ENCODE data around the gene DDR2. TPM values are rescaled to one million over a fixed set of nuclear protein-coding genes. Genes with fewer than 3 reads are reported as not detected.

Gene DDR2
- total and polyA plus RNA-seq, 2 of the 4 experiments (the other 2 are of a cell fraction), result 66.1 to 245 TPM

- Histone ChIP-seq H2BK20ac (ENCODE audit: low read depth, low read length) (no peak overlapping the region), H2BK5ac (ENCODE audit: low read depth, low read length, poor library complexity, severe bottlenecking) (no peak overlapping the region), H4K91ac (ENCODE audit: insufficient read depth, low read depth, low read length) (no peak overlapping the region), H3K27ac (ENCODE audit: insufficient read depth, low read length) (no peak overlapping the region), H3K9me1 (ENCODE audit: insufficient read depth, low read length) (peaks cover 36% of the 10 kb centered on the region), H3K56ac (ENCODE audit: extremely low read depth, insufficient read depth, low read length) (no peak overlapping the region), H4K5ac (ENCODE audit: low read depth, low read length) (no peak overlapping the region), H3K27me3 (ENCODE audit: control insufficient read depth, insufficient read depth, low read length) (no peaks in the 10 kb centered on the region), H3K9me3 (ENCODE audit: control insufficient read depth, insufficient read depth, low read length) (no peaks in the 10 kb centered on the region), H2AFZ (replicated peaks; ENCODE audit: low read length, poor library complexity) (no peak overlapping the region), H3K14ac (replicated peaks; ENCODE audit: low read depth, low read length) (no peak overlapping the region), H3K9ac (ENCODE audit: low read depth, low read length) (no peak overlapping the region), H4K20me1 (ENCODE audit: insufficient read depth, low read length) (peaks cover 70% of the 10 kb centered on the region), H3K79me1 (ENCODE audit: low read depth in 1 of 2, low read length in 2 of 2) (peaks cover 46 to 76% of the 10 kb centered on the region in 2 experiments), H3K4me1 (ENCODE audit: control insufficient read depth, insufficient read depth, low read length) (peaks cover 15% of the 10 kb centered on the region), H2BK120ac (ENCODE audit: low read depth, low read length) (no peak overlapping the region), H3K18ac (ENCODE audit: low read depth, low read length) (no peak overlapping the region), H2BK15ac (ENCODE audit: low read depth, low read length) (no peak overlapping the region), H3K36me3 (ENCODE audit: control insufficient read depth, insufficient read depth, low read length) (peaks cover 12% of the 10 kb centered on the region; the same call in 1 of the 2 replicates), H3K4me3 (ENCODE audit: insufficient read depth, low read depth, low read length) (no peak overlapping the region), H3K4me2 (ENCODE audit: low read depth, low read length) (no peak overlapping the region), H3K4ac (ENCODE audit: low read depth, low read length) (no peak overlapping the region), H2AK9ac (replicated peaks; ENCODE audit: low read depth, low read length, poor library complexity) (no peak overlapping the region), H3K23ac (ENCODE audit: low read depth, low read length) (no peak overlapping the region; the same call in 1 of the 2 replicates), H2AK5ac (ENCODE audit: low read depth, low read length) (no peak overlapping the region), H4K8ac (ENCODE audit: low read depth in 2 of 2, low read length in 2 of 2) (no peak overlapping the region)
- DNase-seq (no peak), ATAC-seq (ENCODE audit: low read depth) (no peak)
- dilution Hi-C loops (cut with HindIII; ENCODE audit: low sequenced_read_pairs, unreplicated experiment) (no loop called here), intact Hi-C loops (cut with micrococcal nuclease) (no loop called here), in situ Hi-C loops (cut with MboI; ENCODE audit: low sequenced_read_pairs) (no loop called here)
- no peak for TF ChIP-seq CTCF (conservative IDR thresholded peaks at IDR 0.05; ENCODE audit: low read depth, low read length)
- TF ChIP-seq CEBPB (IDR thresholded peaks at IDR 0.05; ENCODE audit: low read depth, low read length), result no peak
- TF ChIP-seq ELK1 (IDR thresholded peaks at IDR 0.05; ENCODE audit: borderline replicate concordance, low read depth, low read length), result no peak
- no peak for TF ChIP-seq RFX5 (IDR thresholded peaks at IDR 0.05; ENCODE audit: low read depth, low read length)
- TF ChIP-seq POLR2A (IDR thresholded peaks at IDR 0.05; ENCODE audit: low read depth, low read length), result no peak
- TF ChIP-seq CHD1 (IDR thresholded peaks at IDR 0.05; ENCODE audit: low read depth, low read length), result no peak
- TF ChIP-seq MAFK (IDR thresholded peaks at IDR 0.05; ENCODE audit: low read depth, low read length), result no peak
- no peak for TF ChIP-seq MAZ (IDR thresholded peaks at IDR 0.05; ENCODE audit: borderline replicate concordance, low read depth, low read length)
- no peak for TF ChIP-seq USF2 (IDR thresholded peaks at IDR 0.05; ENCODE audit: low read depth, low read length)
- no peak for TF ChIP-seq NFE2L2 (IDR thresholded peaks at IDR 0.05; ENCODE audit: low read depth, low read length)
- no peak for TF ChIP-seq RAD21 (IDR thresholded peaks at IDR 0.05; ENCODE audit: low read length)
- no peak for TF ChIP-seq MXI1 (IDR thresholded peaks at IDR 0.05; ENCODE audit: borderline replicate concordance, low read depth, low read length)
- no peak for TF ChIP-seq RCOR1 (IDR thresholded peaks at IDR 0.05; ENCODE audit: insufficient replicate concordance, low read length)
- TF ChIP-seq BHLHE40 (IDR thresholded peaks at IDR 0.05; ENCODE audit: low read depth, low read length), result no peak
- TF ChIP-seq SMC3 (IDR thresholded peaks at IDR 0.05; ENCODE audit: low read depth, low read length), result no peak
- TF ChIP-seq FOS (IDR thresholded peaks at IDR 0.05; ENCODE audit: low read depth, low read length), result no peak
- no CpG with 5 or more reads among the region's 2 CpGs for WGBS, 2 experiments (ENCODE audit: extremely low coverage in 2 of 2, insufficient read length in 1 of 2)
- ChIA-PET CTCF (no interaction called here), POLR2A (ENCODE audit: unreplicated experiment) (no interaction called here)
- BruUV-seq (replicated peaks), result TSS peak; percentile 12
Observed at GRCh38 chr1:162728573-162728972, 96.3 kb downstream of the DDR2 start.

Measured in IMR-90 (cell line).